Lower lobe of right lung (tissue), 2 donors: ENCODE data around the gene CALY. TPM values are rescaled to one million over a fixed set of nuclear protein-coding genes. Genes with fewer than 3 reads are reported as not detected.
A peak's percentile ranks its signal among the peaks of the same experiment; 100 is the strongest.

Experiments used
- ATAC-seq, 2 donors: fragments of 200-7000 bp; cut with Tn5 transposase; one replicate each; pipeline ENCODE4 v1.9.1; 2020 to 2022; ENCODE audit warnings: mild to moderate bottlenecking in 2 of 2, moderate library complexity in 2 of 2
- DNase-seq: peaks from one replicate; pipeline ENCODE4 v3.0.0-alpha.2; 2020
- H3K27ac ChIP-seq: fragments of 200-600 bp; one replicate; pipeline ENCODE4 v1.8.0; 2022
- H3K27me3 ChIP-seq: fragments of 200-600 bp; one replicate; pipeline ENCODE4 v1.8.0; 2022; ENCODE audit warnings: low read depth
- H3K36me3 ChIP-seq: fragments of 200-600 bp; one replicate; pipeline ENCODE4 v1.8.0; 2022; ENCODE audit warnings: mild to moderate bottlenecking
- H3K4me1 ChIP-seq: fragments of 200-600 bp; one replicate; pipeline ENCODE4 v1.8.0; 2022
- H3K4me3 ChIP-seq: fragments of 200-600 bp; one replicate; pipeline ENCODE4 v1.8.0; 2022; ENCODE audit warnings: mild to moderate bottlenecking
- H3K9me3 ChIP-seq: fragments of 200-600 bp; one replicate; pipeline ENCODE4 v1.8.0; 2022
- CTCF ChIP-seq: fragments of 200-600 bp; IDR thresholded peaks from one replicate; pipeline ENCODE4 v1.8.0; 2022; ENCODE audit warnings: antibody characterized with exemption, mild to moderate bottlenecking
- intact Hi-C: fragments of 100-400 bp; cut with DNase I; formaldehyde crosslinking; loops from one replicate; pipeline ENCODE4 v1.11.0; 2022
- microRNA-seq: library from miRNA; unstranded; fragments of <30 nt; microRNA quantifications from one replicate; pipeline ENCODE4 v1.2.0, GENCODE V29; 2020; ENCODE audit warnings: borderline number of aligned reads
- total RNA-seq: library from RNA; stranded (reverse); fragmentation: NEBNext Ultra II Directional; extraction: Animal tissue kit (Norgen Biotek cat#: 25700); gene quantifications from one replicate; pipeline ENCODE4 v1.2.1, GENCODE V29; 2021
- donor health status: DM: no; HTN: yes; CAD: no; lungs with severe emphysema.

Gene CALY
- total RNA-seq, 1 donor from 2014 or later, result not detected

- H3K27ac ChIP-seq, result peak overlapping the region; percentile 81
- no peaks in the 10 kb centered on the region for H3K9me3 ChIP-seq
- H3K27me3 ChIP-seq, result peaks cover 18% of the 10 kb centered on the region
- intact Hi-C loops, result no loop called here
- TF ChIP-seq CTCF, result no peak
- ATAC-seq (peak; percentile 3 to 5), DNase-seq (no peak)
- H3K4me1 ChIP-seq, result peaks cover 46% of the 10 kb centered on the region
- peaks cover 27% of the 10 kb centered on the region for H3K36me3 ChIP-seq
- H3K4me3 ChIP-seq, result peak overlapping the region; percentile 50
These were observed 61.0 kb downstream of the CALY start for GRCh38 chr10:133275684-133276092.

- H3K27ac ChIP-seq, result peak overlapping the region; percentile 81
- H3K36me3 ChIP-seq, result peaks cover 28% of the 10 kb centered on the region
- ATAC-seq (peak; percentile 9 to 30), DNase-seq (peak; percentile 67)
- H3K4me1 ChIP-seq, result peaks cover 46% of the 10 kb centered on the region
- H3K4me3 ChIP-seq, result peak overlapping the region; percentile 50
- no peaks in the 10 kb centered on the region for H3K9me3 ChIP-seq
- intact Hi-C loops, result no loop called here
- TF ChIP-seq CTCF, result no peak
- peaks cover 18% of the 10 kb centered on the region for H3K27me3 ChIP-seq
These were observed 61.7 kb downstream of the CALY start for GRCh38 chr10:133274751-133275683.

Small RNA genes within 50 kb of the gene (microRNA-seq; reads per million reads assigned to microRNA genes)
- gene MIR3944, result 2.0 reads per million

Other genes with a start within 250 kb of the CALY start
- 0.38 TPM for gene ADGRA1, start 249.0 kb downstream of the CALY start, total RNA-seq
- 10.3 TPM for gene KNDC1, start 176.7 kb downstream of the CALY start, total RNA-seq
- not detected for gene UTF1, start 106.7 kb downstream of the CALY start, total RNA-seq
- 4.5 TPM for gene VENTX, start 99.0 kb downstream of the CALY start, total RNA-seq
- gene ADAM8, start 60.0 kb downstream of the CALY start, total RNA-seq, result 18.7 TPM
- 54.5 TPM for gene TUBGCP2, start 28.0 kb downstream of the CALY start, total RNA-seq
- gene ZNF511, start 28.0 kb downstream of the CALY start, total RNA-seq, result 44.8 TPM
- not detected for gene PRAP1, start 10.5 kb upstream of the CALY start, total RNA-seq
- 31.0 TPM for gene FUOM, start 21.1 kb upstream of the CALY start, total RNA-seq
- gene ECHS1, start 36.5 kb upstream of the CALY start, total RNA-seq, result 59.5 TPM
- gene PAOX, start 42.4 kb upstream of the CALY start, total RNA-seq, result 6.9 TPM
- gene MTG1, start 57.3 kb upstream of the CALY start, total RNA-seq, result 41.7 TPM
- gene SPRN, start 87.7 kb upstream of the CALY start, total RNA-seq, result not detected
- 2.4 TPM for gene SCART1, start 117.0 kb upstream of the CALY start, total RNA-seq
- 0.86 TPM for gene CYP2E1, start 190.5 kb upstream of the CALY start, total RNA-seq
- gene SYCE1, start 228.7 kb upstream of the CALY start, total RNA-seq, result 0.74 TPM